DMS 273 (cell line): ENCODE data around the gene HYPK.
"Not testable (repeated sequence)": the region's sequence is repeated elsewhere in the genome, so short reads cannot be mapped to it uniquely, and the experiment has no call there.

Experiments
- DNase-seq: peaks from one replicate; lab custom pipeline; 2025; ENCODE audit not compliant: unreplicated experiment; lab: John Stamatoyannopoulos, UW

The HYPK gene

DNA sequence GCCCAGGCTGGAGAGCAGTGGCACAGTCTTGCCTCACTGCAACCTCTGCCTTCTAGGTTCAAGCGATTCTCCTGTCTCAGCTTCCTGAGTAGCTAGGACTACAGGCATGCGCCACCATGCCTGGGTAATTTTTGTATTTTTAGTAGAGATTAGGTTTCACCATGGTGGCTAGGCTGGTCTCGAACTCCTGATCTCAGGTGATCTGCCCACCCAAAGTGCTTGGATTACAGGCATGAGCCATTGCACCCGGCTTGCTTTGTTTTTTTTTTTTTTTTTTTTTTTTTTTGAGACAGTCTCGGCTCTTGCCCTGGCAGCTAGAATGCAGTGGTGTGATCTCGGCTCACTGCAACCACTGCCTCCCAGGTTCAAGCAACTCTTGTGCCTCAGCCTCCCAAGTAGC lies 32.1 kb downstream of the HYPK start:
- not testable (repeated sequence) for DNase-seq

DNA sequence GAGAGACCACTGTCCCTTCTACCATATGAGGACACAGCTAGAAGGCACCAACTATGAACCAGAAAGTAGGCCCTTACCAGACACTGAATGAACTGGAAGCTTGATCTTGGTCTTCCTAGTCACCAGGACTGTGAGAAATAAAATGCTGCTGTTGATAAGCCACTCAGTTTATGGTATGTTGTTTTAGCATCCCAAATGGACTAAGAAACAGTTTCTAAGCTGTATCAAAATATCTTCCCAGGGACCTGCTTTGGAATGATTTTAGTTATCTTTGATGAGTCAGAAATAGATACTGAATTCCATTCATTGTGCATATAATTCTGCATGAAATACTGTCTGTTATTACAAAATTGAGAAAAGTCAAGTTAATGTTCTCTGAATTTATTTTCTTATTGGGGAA lies 45.0 kb downstream of the HYPK start:
- no peak for DNase-seq

DNA sequence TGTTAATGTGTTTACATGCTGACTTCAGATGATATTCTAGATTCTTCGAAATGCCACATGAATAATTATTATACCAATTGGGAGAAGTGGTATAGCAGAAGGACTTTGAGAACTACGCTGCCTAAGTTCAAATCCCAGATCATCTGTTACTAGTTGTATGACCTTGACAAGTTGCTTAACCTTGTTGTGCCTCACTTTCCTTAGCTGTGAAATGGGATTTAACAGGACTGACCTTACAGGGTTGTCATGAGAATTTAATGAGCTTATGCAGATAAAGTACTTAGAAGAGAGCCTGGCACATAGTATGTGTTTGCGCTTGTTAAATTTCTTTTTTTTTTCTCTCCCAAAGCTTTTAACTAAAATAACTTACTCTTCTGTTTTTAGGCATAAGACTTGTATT lies 50.9 kb downstream of the HYPK start:
- DNase-seq, result no peak

DNA sequence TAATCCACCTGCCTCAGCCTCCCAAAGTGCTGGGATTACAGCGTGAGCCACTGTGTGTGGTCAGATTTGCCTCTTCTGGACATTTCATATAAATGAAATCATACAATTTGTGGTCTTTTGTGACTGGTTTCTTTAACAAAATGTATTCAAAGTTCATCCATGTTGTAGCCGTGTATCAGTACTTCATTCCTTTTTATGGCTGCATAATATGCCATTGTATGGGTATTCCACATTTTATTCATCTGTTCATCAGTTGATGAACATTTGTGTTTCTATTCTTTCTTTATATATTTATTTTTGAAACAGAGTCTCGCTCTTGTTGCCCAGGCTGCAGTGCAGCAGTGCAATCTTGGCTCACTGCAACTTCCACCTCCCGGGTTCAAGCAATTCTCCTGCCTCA lies 52.2 kb downstream of the HYPK start:
- DNase-seq, result no peak
